GM06990 (cell line): ENCODE data around the gene ARID5B.
A peak's percentile ranks its signal among the peaks of the same experiment; 100 is the strongest.

Experiments used
- DNase-seq: peaks from one replicate; pipeline ENCODE4 v3.0.0-alpha.2; 2011; ENCODE audit not compliant: insufficient read length; ENCODE audit errors: extremely low read depth
- H3K27me3 ChIP-seq: replicated peaks from 2 replicates; pipeline ENCODE4 v1.6.0; 2011; ENCODE audit warnings: low read length; ENCODE audit not compliant: control insufficient read depth, insufficient read depth
- H3K36me3 ChIP-seq: 2 replicates; pipeline ENCODE4 v1.5.1; 2011; ENCODE audit warnings: low read length; ENCODE audit not compliant: control insufficient read depth, insufficient read depth
- H3K4me3 ChIP-seq: replicated peaks from 2 replicates; pipeline ENCODE4 v1.5.1; 2011; ENCODE audit warnings: low read depth, mild to moderate bottlenecking, control low read depth, low read length
- TF ChIP-seq, protein P1 (sequence below): IDR thresholded peaks from 2 replicates; pipeline ENCODE4 v1.5.1; 2011; ENCODE audit warnings: low read length, control low read depth, mild to moderate bottlenecking, inconsistent platforms; ENCODE audit not compliant: insufficient read depth, poor library complexity, severe bottlenecking

The ARID5B gene

DNA sequence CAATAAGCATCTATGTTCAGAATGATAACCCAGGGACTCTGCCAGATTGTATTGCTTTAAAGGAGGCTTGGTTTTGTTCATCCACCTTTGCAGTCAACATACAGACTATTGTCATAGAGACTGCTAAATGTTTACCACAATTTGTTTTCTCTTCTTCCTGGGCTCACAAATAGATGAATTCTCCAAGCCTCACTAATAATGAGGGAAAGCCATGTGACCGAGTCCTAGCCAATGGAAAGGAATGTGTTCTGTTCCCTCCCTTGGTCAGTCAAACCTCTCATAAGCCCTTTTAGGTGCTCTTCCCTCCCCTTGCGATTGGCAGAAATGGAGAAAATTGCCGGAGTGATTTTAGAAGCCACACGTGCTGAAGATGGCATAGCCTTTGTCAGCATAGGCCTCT, 230.2 kb downstream of the ARID5B start:
- TF ChIP-seq, protein P1, sequence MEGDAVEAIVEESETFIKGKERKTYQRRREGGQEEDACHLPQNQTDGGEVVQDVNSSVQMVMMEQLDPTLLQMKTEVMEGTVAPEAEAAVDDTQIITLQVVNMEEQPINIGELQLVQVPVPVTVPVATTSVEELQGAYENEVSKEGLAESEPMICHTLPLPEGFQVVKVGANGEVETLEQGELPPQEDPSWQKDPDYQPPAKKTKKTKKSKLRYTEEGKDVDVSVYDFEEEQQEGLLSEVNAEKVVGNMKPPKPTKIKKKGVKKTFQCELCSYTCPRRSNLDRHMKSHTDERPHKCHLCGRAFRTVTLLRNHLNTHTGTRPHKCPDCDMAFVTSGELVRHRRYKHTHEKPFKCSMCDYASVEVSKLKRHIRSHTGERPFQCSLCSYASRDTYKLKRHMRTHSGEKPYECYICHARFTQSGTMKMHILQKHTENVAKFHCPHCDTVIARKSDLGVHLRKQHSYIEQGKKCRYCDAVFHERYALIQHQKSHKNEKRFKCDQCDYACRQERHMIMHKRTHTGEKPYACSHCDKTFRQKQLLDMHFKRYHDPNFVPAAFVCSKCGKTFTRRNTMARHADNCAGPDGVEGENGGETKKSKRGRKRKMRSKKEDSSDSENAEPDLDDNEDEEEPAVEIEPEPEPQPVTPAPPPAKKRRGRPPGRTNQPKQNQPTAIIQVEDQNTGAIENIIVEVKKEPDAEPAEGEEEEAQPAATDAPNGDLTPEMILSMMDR, result no peak
- H3K36me3 ChIP-seq, result no peaks in the 10 kb centered on the region
- H3K27me3 ChIP-seq, result no peaks in the 10 kb centered on the region
- no peak overlapping the region for H3K4me3 ChIP-seq
- no peak for DNase-seq

DNA sequence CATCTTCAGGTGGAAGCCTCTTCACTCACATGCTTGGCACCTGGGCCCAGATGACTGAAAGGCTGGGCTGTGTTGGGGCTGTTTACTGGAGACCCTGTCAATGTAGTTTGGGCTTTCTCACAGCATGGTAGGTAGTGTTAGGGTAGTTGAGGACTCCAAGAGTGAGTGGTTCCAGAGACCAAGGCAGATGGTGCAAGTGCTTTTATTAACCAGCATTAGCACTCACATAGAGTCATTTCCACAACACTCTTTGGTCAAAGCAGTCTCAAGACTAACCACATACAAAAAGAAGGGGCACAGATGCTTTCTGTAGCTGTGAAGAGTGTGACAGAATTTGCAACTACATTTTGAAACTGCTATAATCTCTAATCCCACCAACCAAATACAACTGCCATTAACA, 232.1 kb downstream of the ARID5B start:
- H3K36me3 ChIP-seq, result no peaks in the 10 kb centered on the region
- no peak overlapping the region for H3K4me3 ChIP-seq
- no peaks in the 10 kb centered on the region for H3K27me3 ChIP-seq
- TF ChIP-seq, protein P1, result no peak
- peak; percentile 51 for DNase-seq

DNA sequence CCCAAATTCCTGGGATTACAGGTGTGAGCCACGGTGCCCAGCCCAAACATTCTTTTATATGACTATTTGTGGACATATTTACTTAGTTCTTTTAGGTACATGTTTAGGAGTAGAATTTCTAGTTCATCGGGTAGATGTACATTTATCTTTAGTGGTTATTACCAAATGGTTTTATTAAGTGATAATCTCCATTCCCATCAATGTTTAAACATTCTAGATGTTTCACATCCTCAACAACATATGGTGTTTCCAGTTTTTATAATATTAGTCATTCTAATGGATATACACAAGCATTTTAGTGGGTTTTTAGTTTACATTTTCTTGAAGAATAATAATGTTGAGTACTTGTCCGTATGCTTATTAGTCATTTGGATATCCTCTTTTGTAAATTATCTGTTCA, 235.4 kb downstream of the ARID5B start:
- H3K4me3 ChIP-seq, result no peak overlapping the region
- TF ChIP-seq, protein P1, result no peak
- no peaks in the 10 kb centered on the region for H3K36me3 ChIP-seq
- no peaks in the 10 kb centered on the region for H3K27me3 ChIP-seq
- no peak for DNase-seq
